Measurements from ENCODE around the gene LRRC32. TPM values are rescaled to one million over a fixed set of nuclear protein-coding genes. Genes with fewer than 3 reads are reported as not detected.

Gene LRRC32
- total RNA-seq, 4 donors from 2014 or later: 18.7 to 222 (median 68.7) TPM

DNA sequence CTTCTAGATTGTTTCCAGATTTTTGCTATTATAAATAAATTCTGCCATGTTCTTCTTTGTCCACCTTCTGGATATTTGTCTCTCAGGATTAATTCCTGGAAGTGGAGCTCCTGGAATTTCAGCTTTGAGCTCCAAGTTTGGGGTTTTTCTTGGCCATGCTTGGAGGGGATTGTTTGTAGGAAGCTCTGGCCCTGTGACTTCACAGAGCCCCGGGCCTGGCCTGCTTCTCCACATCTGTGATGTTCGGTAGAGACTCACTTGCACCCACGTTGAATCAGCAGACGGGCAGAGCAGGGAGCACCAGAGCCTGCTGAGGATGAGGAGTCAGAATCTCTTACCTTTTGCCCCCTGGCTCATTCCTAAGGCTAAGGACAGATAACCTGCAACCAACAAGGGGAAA, 35.7 kb downstream of the LRRC32 start:
- TF ChIP-seq, protein P1, sequence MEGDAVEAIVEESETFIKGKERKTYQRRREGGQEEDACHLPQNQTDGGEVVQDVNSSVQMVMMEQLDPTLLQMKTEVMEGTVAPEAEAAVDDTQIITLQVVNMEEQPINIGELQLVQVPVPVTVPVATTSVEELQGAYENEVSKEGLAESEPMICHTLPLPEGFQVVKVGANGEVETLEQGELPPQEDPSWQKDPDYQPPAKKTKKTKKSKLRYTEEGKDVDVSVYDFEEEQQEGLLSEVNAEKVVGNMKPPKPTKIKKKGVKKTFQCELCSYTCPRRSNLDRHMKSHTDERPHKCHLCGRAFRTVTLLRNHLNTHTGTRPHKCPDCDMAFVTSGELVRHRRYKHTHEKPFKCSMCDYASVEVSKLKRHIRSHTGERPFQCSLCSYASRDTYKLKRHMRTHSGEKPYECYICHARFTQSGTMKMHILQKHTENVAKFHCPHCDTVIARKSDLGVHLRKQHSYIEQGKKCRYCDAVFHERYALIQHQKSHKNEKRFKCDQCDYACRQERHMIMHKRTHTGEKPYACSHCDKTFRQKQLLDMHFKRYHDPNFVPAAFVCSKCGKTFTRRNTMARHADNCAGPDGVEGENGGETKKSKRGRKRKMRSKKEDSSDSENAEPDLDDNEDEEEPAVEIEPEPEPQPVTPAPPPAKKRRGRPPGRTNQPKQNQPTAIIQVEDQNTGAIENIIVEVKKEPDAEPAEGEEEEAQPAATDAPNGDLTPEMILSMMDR (IDR thresholded peaks at IDR 0.05): no peak
- DNase-seq (ENCODE audit: low spot score) (no peak), ATAC-seq (ENCODE audit: low FRiP score) (no peak)

DNA sequence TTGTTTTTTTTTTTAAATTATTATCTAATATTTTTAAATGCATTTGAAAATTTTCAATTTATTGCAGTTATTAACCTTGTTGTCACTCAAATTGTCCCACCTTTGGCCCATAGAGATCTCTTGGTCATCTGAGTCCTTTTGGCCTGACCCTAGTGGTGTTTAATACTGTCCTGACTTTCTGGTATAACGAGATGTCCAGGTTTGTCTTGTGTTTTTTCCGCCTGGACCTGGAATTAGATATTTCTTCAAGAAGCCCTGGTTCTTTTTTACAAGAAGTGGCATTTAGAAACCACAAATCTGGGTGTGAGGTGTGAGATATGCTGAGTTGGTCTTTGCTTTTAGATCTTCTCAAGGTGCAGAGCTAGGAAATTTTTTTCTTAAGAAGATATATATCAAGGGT, 38.1 kb downstream of the LRRC32 start:
- ATAC-seq (ENCODE audit: low FRiP score) (no peak), DNase-seq (ENCODE audit: low spot score) (no peak)
- TF ChIP-seq, protein P1 (IDR thresholded peaks at IDR 0.05): no peak

DNA sequence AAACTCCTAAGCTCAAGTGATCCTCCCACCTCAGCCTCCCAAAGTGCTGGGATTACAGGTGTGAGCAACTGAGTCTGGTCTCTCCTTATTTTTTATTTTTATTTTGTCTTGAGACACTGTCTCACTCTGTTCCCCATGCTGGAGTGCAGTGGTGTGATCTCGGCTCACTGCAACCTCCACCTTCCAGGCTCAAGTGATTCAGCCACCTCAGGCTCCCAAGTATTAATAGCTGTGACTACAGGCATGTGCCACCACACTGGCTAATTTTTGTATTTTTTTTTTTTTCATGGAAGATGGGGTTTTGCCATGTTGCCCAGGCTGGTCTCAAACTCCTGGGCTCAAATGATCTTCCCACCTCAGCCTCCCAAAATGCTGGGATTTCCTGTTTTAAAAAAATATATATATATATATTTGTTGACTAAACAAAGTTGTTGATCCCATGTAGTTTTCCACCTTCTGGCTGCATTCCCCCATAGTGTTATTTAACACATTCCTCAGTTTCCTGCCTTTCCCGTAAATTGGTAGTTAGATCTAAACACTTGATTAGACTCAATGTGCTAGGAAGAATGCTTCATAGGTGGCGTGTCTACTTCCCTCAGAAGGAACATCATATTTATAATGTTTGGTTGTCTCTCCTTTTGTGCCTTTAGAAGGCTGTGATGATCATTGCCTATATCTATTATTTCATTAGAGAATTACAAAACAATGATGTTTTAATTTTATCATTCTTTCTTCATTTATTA, 38.8 kb downstream of the LRRC32 start:
- ATAC-seq (ENCODE audit: low FRiP score) (no peak), DNase-seq (ENCODE audit: low spot score) (no peak)
- TF ChIP-seq, protein P1 (IDR thresholded peaks at IDR 0.05): no peak

DNA sequence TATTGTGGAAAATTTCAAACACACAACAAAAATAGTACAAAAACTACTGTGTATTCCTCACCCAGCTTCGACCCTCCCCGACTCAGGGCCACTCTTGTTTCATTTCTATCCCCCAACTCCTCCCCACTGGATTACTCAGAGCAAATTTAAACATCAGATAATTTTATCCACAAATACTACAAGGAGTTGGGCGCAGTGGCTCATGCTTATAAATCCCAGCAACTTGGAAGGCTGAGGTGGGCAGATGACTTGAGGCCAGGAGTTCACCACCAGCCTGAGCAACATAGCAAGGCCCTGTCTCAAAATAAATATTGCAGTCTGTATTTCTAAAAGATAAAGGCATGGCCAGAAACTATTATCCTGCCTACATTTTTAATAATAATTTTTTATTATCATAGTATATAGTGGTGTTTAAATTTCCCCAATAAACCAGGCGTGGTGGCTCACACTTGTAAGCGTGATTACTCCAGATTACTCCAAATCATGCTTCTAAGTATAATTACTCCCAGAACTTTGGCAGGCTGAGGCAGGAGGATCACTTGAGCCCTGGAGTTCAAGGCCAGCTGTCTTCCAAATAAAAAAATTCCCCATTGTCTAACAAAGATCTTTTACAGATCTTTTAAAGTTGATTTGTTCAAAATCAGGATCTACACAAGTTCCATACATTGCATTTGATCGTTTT, 39.8 kb downstream of the LRRC32 start:
- ATAC-seq (ENCODE audit: low FRiP score) (no peak), DNase-seq (ENCODE audit: low spot score) (no peak)
- TF ChIP-seq, protein P1 (IDR thresholded peaks at IDR 0.05): no peak

DNA sequence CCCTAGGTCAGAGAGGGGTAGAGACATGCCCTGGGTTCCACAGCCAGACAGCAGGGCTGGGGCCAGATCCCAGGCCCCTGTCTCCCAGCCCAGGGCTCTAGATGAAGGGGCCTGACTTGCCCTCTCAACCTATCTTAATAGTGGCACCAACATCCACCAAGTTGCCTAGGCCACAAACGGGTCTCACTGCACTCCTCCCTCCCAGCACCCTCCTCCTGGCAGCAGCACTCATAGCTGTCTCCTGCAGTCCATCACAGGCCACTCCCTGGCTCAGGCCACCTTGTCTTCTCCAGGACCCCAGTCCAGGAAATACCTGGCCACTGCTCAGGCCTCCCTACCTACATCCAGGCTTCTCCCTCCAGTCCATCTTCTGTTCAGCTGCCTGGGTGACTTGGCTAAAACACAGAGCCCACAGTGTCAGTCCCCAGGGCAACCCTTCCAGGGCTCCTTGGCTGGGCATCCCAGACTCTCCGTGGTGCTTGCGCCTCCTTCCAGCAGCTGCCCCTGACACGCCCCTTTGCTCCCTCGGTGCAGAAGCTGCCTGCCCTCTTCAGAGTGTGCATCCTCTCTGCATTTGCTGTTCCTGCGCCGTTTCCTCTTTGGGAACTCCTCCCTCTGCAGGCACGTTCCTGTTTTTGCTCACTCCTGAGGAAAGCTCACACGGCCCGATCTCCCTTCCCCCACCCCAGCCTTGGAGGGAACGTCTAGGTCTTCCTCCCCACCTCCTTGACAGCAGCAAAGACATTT, 40.5 kb downstream of the LRRC32 start:
- DNase-seq (ENCODE audit: low spot score) (no peak), ATAC-seq (ENCODE audit: low FRiP score) (peak; percentile 54)
- TF ChIP-seq, protein P1 (IDR thresholded peaks at IDR 0.05): no peak

DNA sequence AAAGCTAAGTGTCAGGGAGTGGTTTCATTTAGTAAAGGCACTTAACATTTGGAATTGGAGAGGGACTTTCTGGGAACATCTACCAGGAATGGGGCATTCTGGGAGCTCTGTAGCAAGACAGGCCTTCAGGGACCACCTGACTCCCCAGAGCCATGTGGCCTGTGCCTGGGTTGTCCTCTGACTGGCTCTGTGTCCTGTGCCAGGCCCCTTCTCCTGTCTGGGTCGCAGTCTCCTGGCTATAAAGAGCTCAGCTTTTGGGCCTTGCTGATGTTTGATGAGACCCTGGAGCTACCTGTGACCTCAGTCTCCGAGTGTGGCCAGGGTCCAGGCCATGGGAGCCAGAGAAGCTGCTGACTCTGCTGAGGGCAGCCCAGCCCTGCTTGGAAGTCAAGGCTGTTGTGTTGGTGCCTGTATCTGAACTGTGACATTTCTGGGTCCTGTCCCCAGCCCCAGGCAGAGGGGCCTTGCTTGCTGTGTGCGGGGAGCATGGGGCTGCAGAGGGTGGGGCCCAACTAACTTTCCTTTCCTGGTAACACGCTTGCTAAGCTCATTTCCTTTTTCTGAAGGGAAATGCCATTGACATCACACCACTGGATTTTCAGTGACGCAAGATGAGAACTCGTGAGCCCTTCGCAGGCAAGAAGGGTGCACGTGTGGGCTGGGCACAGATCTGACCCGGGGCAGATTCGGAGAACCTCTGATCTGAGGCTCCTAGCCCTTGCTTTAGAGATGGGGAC, 41.3 kb downstream of the LRRC32 start:
- ATAC-seq (ENCODE audit: low FRiP score) (peak; percentile 37), DNase-seq (ENCODE audit: low spot score) (no peak)
- TF ChIP-seq, protein P1 (IDR thresholded peaks at IDR 0.05): no peak
